NCI-H146 treated with DMSO at 0.1 percent for 48 hours (cell line): ENCODE results near the gene SPAG7.

Source experiments
- DNase-seq: peaks from one replicate; lab custom pipeline; 2025; ENCODE audit not compliant: unreplicated experiment; lab: John Stamatoyannopoulos, UW

SPAG7 gene

GRCh38 chr17:4978726-4979125, 11.1 kb upstream of the SPAG7 start:
- no peak for DNase-seq

GRCh38 chr17:4974115-4974670, 6.6 kb upstream of the SPAG7 start:
- DNase-seq = no peak

GRCh38 chr17:4973256-4974114, 5.9 kb upstream of the SPAG7 start:
- DNase-seq = no peak

- no peak for DNase-seq
Measured at GRCh38 chr17:4972752-4973151, 5.1 kb upstream of the SPAG7 start.

GRCh38 chr17:4972322-4972721, 4.7 kb upstream of the SPAG7 start:
- DNase-seq = no peak

- DNase-seq = no peak
Measured at GRCh38 chr17:4971826-4972225, 4.2 kb upstream of the SPAG7 start.

- DNase-seq = no peak
Measured at GRCh38 chr17:4970273-4970672, 2.7 kb upstream of the SPAG7 start.

GRCh38 chr17:4969551-4970173, 2.0 kb upstream of the SPAG7 start:
- no peak for DNase-seq

GRCh38 chr17:4969047-4969550, 1.5 kb upstream of the SPAG7 start:
- no peak for DNase-seq

- no peak for DNase-seq
Measured at GRCh38 chr17:4968486-4969046, 949 bp upstream of the SPAG7 start.

- peak; percentile 99 for DNase-seq
Measured at GRCh38 chr17:4966844-4967538, 626 bp downstream of the SPAG7 start.

GRCh38 chr17:4965311-4965986, 2.2 kb downstream of the SPAG7 start:
- no peak for DNase-seq

- DNase-seq = no peak
Measured at GRCh38 chr17:4960279-4960922, 7.2 kb downstream of the SPAG7 start.

GRCh38 chr17:4959261-4959965, 8.2 kb downstream of the SPAG7 start:
- no peak for DNase-seq

GRCh38 chr17:4958102-4958501, 9.5 kb downstream of the SPAG7 start:
- DNase-seq = no peak

- no peak for DNase-seq
Measured at GRCh38 chr17:4956493-4957061, 11.0 kb downstream of the SPAG7 start.

GRCh38 chr17:4955091-4955490, 12.5 kb downstream of the SPAG7 start:
- DNase-seq = no peak

GRCh38 chr17:4953451-4953961, 14.1 kb downstream of the SPAG7 start:
- DNase-seq = no peak

GRCh38 chr17:4951486-4951885, 16.1 kb downstream of the SPAG7 start:
- DNase-seq = no peak
